ENCODE data around the gene MRPS15.

Gene MRPS15

DNA sequence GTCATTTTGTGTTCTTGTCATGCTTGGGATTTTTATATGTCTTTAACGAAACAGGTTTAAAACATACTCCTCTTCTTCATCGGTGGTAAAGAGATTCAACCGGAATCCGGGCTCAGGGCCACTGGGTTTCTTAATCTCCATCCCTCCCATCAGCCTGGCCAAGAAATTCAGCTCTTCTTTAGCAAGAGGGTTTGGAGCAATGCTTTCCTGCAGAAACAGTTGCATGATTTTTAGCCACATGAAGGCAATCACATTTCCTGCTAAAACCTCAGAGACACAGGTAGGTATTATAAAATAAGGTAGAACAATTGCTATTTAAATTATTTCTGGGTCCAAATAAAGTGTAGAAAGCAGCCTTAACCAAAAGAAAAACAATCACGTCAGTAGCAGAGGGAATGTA, 43.8 kb downstream of the MRPS15 start:
- Histone ChIP-seq H3K9me3 (ENCODE audit: control insufficient read depth in 2 of 2, low read length in 2 of 2) (no peaks in the 10 kb centered on the region), H3K4me3 (ENCODE audit: low read length in 2 of 2) (peak overlapping the region in 1 of 2 donors; percentile 47), H3K36me3 (ENCODE audit: control insufficient read depth in 2 of 2, insufficient read depth in 2 of 2, low read length in 2 of 2) (peaks cover 18 to 35% of the 10 kb centered on the region in 2 donors), H3K9ac (ENCODE audit: low read length in 2 of 2) (peak overlapping the region in 1 of 2 donors; percentile 15), H3K27ac (ENCODE audit: low read length) (no peak overlapping the region), H3K27me3 (ENCODE audit: control insufficient read depth in 1 of 2, insufficient read depth in 2 of 2, low read length in 2 of 2) (no peaks in the 10 kb centered on the region), H3K4me1 (ENCODE audit: control insufficient read depth, insufficient read depth, low read length) (peaks cover 4% of the 10 kb centered on the region)

DNA sequence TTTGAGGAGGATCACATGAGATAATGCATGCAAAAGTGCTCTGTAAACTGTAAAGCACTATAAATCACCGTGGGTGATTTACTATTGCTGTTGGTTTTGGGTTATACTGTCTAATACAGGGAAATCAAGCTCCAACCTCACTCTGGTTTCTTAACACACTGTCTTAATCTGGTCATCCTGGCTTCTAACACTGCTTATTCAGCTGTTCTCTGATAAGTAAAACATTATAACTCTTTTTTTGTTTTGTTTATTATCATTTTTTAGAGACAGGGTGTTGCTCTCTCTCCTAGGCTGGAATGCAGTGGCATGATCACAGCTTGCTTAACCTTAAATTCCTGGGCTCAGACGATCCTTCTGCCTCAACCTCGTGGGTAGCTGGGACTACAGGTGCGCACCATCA, 44.6 kb downstream of the MRPS15 start:
- Histone ChIP-seq H3K4me1 (ENCODE audit: control insufficient read depth, insufficient read depth, low read length) (peaks cover 4% of the 10 kb centered on the region), H3K9me3 (ENCODE audit: control insufficient read depth in 2 of 2, low read length in 2 of 2) (no peaks in the 10 kb centered on the region), H3K9ac (ENCODE audit: low read length in 2 of 2) (no peak overlapping the region), H3K27ac (ENCODE audit: low read length) (no peak overlapping the region), H3K27me3 (ENCODE audit: control insufficient read depth in 1 of 2, insufficient read depth in 2 of 2, low read length in 2 of 2) (no peaks in the 10 kb centered on the region), H3K36me3 (ENCODE audit: control insufficient read depth in 2 of 2, insufficient read depth in 2 of 2, low read length in 2 of 2) (peaks cover 16 to 35% of the 10 kb centered on the region in 2 donors), H3K4me3 (ENCODE audit: low read length in 2 of 2) (no peak overlapping the region)

DNA sequence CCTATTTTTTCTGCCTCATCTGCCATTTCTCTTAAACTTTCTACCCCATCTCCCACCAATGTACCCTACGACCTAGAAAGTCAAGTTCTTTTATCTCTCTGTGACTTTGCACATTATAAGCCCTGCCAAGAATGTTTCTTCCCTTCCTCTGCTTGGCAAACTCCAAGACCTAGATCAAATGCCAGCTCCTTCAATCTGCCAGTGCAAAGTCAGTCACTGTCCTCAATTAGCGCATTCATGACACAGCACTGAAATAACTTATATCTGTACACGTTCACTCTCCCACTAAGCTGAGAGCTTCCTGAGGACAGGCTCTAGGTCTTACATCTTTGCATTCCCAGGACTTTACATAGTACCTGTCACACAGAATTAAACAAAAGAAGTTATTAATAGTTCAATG, 45.0 kb downstream of the MRPS15 start:
- Histone ChIP-seq H3K9ac (ENCODE audit: low read length in 2 of 2) (no peak overlapping the region), H3K27me3 (ENCODE audit: control insufficient read depth in 1 of 2, insufficient read depth in 2 of 2, low read length in 2 of 2) (no peaks in the 10 kb centered on the region), H3K4me3 (ENCODE audit: low read length in 2 of 2) (no peak overlapping the region), H3K27ac (ENCODE audit: low read length) (no peak overlapping the region), H3K9me3 (ENCODE audit: control insufficient read depth in 2 of 2, low read length in 2 of 2) (no peaks in the 10 kb centered on the region), H3K36me3 (ENCODE audit: control insufficient read depth in 2 of 2, insufficient read depth in 2 of 2, low read length in 2 of 2) (peaks cover 12 to 35% of the 10 kb centered on the region in 2 donors), H3K4me1 (ENCODE audit: control insufficient read depth, insufficient read depth, low read length) (peaks cover 4% of the 10 kb centered on the region)

DNA sequence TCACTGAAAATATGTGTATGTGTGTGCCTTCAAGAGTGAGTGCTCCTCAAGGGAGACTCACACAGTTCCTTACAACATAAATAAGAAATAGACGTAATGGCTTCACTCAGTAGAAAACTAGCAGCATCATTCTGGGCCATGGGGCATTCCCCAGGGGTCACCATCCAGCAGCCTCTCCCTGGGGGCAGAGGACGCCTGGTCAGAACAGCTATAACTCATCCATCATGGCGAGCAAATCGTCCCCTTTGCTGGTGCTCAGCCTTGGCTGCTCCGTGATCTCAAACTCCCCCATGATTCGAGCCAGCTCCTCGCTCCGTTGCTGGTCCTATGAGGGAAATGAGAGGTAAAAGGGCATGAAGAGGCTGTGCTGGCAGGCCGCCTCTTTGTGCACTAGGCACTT, 46.3 kb downstream of the MRPS15 start:
- H3K9me3 ChIP-seq (ENCODE audit: control insufficient read depth in 2 of 2, low read length in 2 of 2), result no peaks in the 10 kb centered on the region
- peaks cover 9 to 31% of the 10 kb centered on the region in 2 donors for H3K36me3 ChIP-seq (ENCODE audit: control insufficient read depth in 2 of 2, insufficient read depth in 2 of 2, low read length in 2 of 2)
- no peak overlapping the region for H3K9ac ChIP-seq (ENCODE audit: low read length in 2 of 2)
- no peak overlapping the region for H3K4me3 ChIP-seq (ENCODE audit: low read length in 2 of 2)
- peaks cover 4% of the 10 kb centered on the region for H3K4me1 ChIP-seq (ENCODE audit: control insufficient read depth, insufficient read depth, low read length)
- no peaks in the 10 kb centered on the region for H3K27me3 ChIP-seq (ENCODE audit: control insufficient read depth in 1 of 2, insufficient read depth in 2 of 2, low read length in 2 of 2)
- no peak overlapping the region for H3K27ac ChIP-seq (ENCODE audit: low read length)

DNA sequence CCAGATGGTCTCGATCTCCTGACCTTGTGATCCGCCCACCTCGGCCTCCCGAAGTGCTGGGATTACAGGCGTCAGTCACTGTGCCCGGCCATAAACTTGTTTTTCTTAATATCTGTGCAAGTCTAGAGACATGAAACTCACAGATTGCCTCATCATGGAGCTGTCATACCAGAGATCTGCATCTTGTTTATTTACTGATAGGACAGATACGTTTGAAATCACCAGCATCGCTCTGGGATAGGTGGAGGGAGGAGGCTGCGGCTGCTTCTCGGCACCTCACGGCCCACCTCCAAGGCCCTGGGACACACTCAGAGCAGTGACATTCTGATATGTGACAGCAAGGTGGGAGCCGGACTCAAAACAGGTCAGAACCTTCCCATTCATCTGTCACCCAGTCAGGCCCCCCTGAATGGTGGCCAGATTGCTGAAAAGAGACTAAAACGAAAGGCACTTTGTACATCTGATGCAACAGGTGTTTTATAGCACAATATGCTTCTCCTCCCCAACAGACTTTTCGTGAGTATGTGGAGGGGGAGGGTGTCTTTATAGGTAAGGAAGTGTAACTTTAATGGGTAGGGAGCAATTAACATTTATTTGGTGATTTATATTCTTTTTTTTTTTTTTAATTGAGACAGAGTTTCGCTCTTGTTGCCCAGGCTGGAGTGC, 48.4 kb downstream of the MRPS15 start:
- H3K27ac ChIP-seq (ENCODE audit: low read length), result no peak overlapping the region
- H3K36me3 ChIP-seq (ENCODE audit: control insufficient read depth in 2 of 2, insufficient read depth in 2 of 2, low read length in 2 of 2), result peaks cover 4 to 18% of the 10 kb centered on the region in 2 donors
- no peak overlapping the region for H3K4me3 ChIP-seq (ENCODE audit: low read length in 2 of 2)
- no peaks in the 10 kb centered on the region for H3K9me3 ChIP-seq (ENCODE audit: control insufficient read depth in 2 of 2, low read length in 2 of 2)
- no peaks in the 10 kb centered on the region for H3K27me3 ChIP-seq (ENCODE audit: control insufficient read depth in 1 of 2, insufficient read depth in 2 of 2, low read length in 2 of 2)
- H3K4me1 ChIP-seq (ENCODE audit: control insufficient read depth, insufficient read depth, low read length), result peaks cover 4% of the 10 kb centered on the region
- H3K9ac ChIP-seq (ENCODE audit: low read length in 2 of 2), result no peak overlapping the region

DNA sequence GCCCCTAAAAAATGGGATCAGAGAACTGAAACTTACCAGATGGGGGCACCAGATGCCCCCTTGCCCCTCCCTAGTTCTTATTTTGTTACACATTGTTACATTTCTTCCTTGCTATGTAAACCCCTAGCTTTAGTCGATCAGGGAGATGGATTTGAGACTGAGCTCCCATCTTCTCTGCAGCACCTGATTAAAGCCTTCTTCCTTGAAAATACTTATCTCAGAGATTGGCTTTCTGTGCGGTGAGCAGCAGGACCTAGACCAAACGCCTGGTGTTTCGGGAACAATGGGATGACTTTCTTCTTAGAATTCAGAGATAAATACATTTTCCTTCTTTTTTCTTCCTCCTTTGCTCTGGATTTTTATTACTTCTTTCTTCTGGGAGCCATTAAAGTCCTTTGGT, 49.8 kb downstream of the MRPS15 start:
- H3K27ac ChIP-seq (ENCODE audit: low read length), result no peak overlapping the region

DNA sequence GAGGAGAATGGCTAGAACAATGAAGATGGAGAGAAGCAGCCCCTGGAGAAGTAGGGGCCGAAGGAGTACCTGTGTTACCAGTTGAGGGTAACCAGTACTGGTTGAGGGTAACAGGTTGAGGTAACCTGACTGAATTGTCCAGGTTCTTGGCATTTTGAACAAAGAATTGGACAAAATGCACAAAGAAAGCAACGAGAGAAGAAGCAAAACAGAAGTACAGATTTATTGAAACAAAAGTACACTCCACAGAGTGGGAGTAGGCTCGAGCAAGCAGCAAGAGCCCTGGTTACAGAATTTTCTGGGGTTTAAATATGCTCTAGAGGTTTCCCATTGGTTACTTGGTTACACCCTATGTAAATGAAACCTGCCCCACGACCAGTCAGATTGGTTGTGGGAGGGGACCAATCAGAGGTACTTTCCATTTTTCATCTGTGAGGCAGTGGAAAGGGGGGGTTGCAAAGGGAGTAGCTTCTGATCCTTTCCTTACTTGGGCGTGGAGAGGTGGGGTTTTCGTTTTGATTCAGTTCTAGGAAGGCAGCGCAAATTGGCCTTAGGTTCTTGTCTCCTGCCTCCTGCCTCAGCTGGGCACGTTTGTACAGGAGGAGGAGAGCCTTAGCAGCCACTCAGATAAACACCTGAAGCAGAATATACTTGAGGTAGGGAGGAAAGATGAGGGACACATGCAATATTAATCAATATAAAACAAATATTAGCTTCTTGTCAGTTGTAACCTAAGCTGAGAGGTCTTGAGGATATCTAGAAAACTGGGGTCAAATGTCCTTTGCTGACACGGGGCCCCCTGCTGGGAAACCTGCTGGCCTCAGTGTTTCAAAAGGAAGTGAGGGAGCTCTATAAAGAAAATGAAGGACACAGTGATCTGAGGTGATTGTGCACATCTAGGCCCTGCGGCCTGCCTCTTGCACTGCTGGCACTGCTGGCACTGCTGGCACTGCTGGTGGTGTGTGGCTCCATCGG, 52.2 kb downstream of the MRPS15 start:
- H3K9ac ChIP-seq (ENCODE audit: low read length in 2 of 2), result no peak overlapping the region
- H3K27me3 ChIP-seq (ENCODE audit: control insufficient read depth in 1 of 2, insufficient read depth in 2 of 2, low read length in 2 of 2), result no peaks in the 10 kb centered on the region
- no peak overlapping the region for H3K27ac ChIP-seq (ENCODE audit: low read length)
- no peak overlapping the region for H3K4me3 ChIP-seq (ENCODE audit: low read length in 2 of 2)
- peaks cover 0 to 2% of the 10 kb centered on the region in 2 donors for H3K36me3 ChIP-seq (ENCODE audit: control insufficient read depth in 2 of 2, insufficient read depth in 2 of 2, low read length in 2 of 2)
- H3K9me3 ChIP-seq (ENCODE audit: control insufficient read depth in 2 of 2, low read length in 2 of 2), result no peaks in the 10 kb centered on the region
- H3K4me1 ChIP-seq (ENCODE audit: control insufficient read depth, insufficient read depth, low read length), result peaks cover 3% of the 10 kb centered on the region

More for the DNA sequence above, 49.8 kb downstream of the MRPS15 start:
- peaks cover 4 to 18% of the 10 kb centered on the region in 2 donors for H3K36me3 ChIP-seq (ENCODE audit: control insufficient read depth in 2 of 2, insufficient read depth in 2 of 2, low read length in 2 of 2)
- H3K9ac ChIP-seq (ENCODE audit: low read length in 2 of 2), result no peak overlapping the region
- no peaks in the 10 kb centered on the region for H3K27me3 ChIP-seq (ENCODE audit: control insufficient read depth in 1 of 2, insufficient read depth in 2 of 2, low read length in 2 of 2)
- H3K9me3 ChIP-seq (ENCODE audit: control insufficient read depth in 2 of 2, low read length in 2 of 2), result no peaks in the 10 kb centered on the region
- H3K4me1 ChIP-seq (ENCODE audit: control insufficient read depth, insufficient read depth, low read length), result no peaks in the 10 kb centered on the region
- H3K4me3 ChIP-seq (ENCODE audit: low read length in 2 of 2), result no peak overlapping the region

DNA sequence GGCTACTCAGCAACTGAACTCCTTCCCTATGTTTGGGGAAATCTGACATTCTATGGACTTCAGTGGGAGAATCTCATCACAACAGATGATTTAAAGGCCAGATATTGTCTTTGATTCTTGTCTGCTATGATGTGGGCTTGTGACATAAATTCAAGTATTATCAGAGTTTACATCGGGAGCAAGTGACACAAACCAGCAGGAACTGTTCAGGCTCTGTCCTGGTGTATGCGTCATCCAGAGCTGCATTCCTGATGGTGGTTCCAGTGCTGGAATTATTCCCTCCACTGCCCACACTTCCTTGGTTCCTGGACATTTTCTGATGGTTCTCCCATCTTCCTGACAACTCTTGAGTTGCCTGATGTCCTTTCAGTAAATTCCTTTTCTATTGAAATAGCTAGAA, 55.7 kb downstream of the MRPS15 start:
- Histone ChIP-seq H3K27me3 (ENCODE audit: control insufficient read depth in 1 of 2, insufficient read depth in 2 of 2, low read length in 2 of 2) (no peaks in the 10 kb centered on the region), H3K9ac (ENCODE audit: low read length in 2 of 2) (peak overlapping the region in 1 of 2 donors; percentile 30), H3K4me1 (ENCODE audit: control insufficient read depth, insufficient read depth, low read length) (peaks cover 3% of the 10 kb centered on the region), H3K9me3 (ENCODE audit: control insufficient read depth in 2 of 2, low read length in 2 of 2) (no peaks in the 10 kb centered on the region), H3K27ac (ENCODE audit: low read length) (no peak overlapping the region), H3K4me3 (ENCODE audit: low read length in 2 of 2) (no peak overlapping the region), H3K36me3 (ENCODE audit: control insufficient read depth in 2 of 2, insufficient read depth in 2 of 2, low read length in 2 of 2) (no peaks in the 10 kb centered on the region)

DNA sequence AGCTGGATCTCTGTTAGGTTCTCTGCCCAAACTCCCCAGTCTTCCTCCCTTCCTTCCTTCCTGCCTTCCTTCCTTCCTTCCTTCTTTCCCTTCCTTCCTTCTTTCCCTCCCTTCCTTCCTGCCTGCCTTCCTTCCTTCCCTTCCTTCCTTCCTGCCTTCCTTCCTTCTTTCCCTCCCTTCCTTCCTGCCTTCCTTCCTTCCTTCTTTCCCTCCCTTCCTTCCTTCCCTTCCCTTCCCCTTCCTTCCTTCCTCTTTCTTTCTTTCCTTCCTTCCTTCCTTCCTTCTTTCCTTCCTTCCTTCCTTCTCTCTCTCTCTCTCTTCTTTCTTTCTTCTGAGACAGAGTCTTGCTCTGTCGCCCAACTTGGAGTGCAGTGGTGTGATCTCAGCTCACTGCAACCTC, 57.7 kb downstream of the MRPS15 start:
- peaks cover 3% of the 10 kb centered on the region for H3K4me1 ChIP-seq (ENCODE audit: control insufficient read depth, insufficient read depth, low read length)
- H3K27ac ChIP-seq (ENCODE audit: low read length), result no peak overlapping the region
- H3K4me3 ChIP-seq (ENCODE audit: low read length in 2 of 2), result no peak overlapping the region
- no peaks in the 10 kb centered on the region for H3K36me3 ChIP-seq (ENCODE audit: control insufficient read depth in 2 of 2, insufficient read depth in 2 of 2, low read length in 2 of 2)
- H3K9me3 ChIP-seq (ENCODE audit: control insufficient read depth in 2 of 2, low read length in 2 of 2), result no peaks in the 10 kb centered on the region
- H3K9ac ChIP-seq (ENCODE audit: low read length in 2 of 2), result no peak overlapping the region
- H3K27me3 ChIP-seq (ENCODE audit: control insufficient read depth in 1 of 2, insufficient read depth in 2 of 2, low read length in 2 of 2), result no peaks in the 10 kb centered on the region
